Endodermal cell (in vitro differentiated cells): ENCODE measurements around the gene KHDRBS2. TPM values are rescaled to one million over a fixed set of nuclear protein-coding genes. Genes with fewer than 3 reads are reported as not detected.

ENCODE experiments used
- DNase-seq: peaks from one replicate; pipeline ENCODE4 v3.0.0-alpha.2; 2017
- H3K27ac ChIP-seq: 2 replicates; pipeline ENCODE4 v1.5.1; 2013; ENCODE audit warnings: mild to moderate bottlenecking, low read depth, low read length, moderate library complexity
- H3K27me3 ChIP-seq: 2 replicates; pipeline ENCODE4 v1.6.1; 2013; ENCODE audit warnings: mild to moderate bottlenecking, low read length, moderate library complexity; ENCODE audit not compliant: insufficient read depth, control insufficient read depth, poor library complexity, severe bottlenecking
- H3K36me3 ChIP-seq: 2 replicates; pipeline ENCODE4 v1.7.0; 2013; ENCODE audit warnings: mild to moderate bottlenecking, low read length, moderate library complexity; ENCODE audit not compliant: control insufficient read depth, insufficient read depth
- H3K4me1 ChIP-seq: one replicate; pipeline ENCODE4 v1.7.0; 2013; ENCODE audit warnings: low read length; ENCODE audit not compliant: control insufficient read depth, insufficient read depth
- H3K4me3 ChIP-seq: 2 replicates; pipeline ENCODE4 v1.5.1; 2013; ENCODE audit warnings: mild to moderate bottlenecking, low read length, moderate library complexity
- H3K9ac ChIP-seq: 2 replicates; pipeline ENCODE4 v1.6.1; 2013; ENCODE audit warnings: mild to moderate bottlenecking, low read length, moderate library complexity; ENCODE audit not compliant: poor library complexity, severe bottlenecking; ENCODE audit errors: extremely low read depth
- H3K9me3 ChIP-seq: 2 replicates; pipeline ENCODE4 v1.6.1; 2013; ENCODE audit warnings: mild to moderate bottlenecking, low read length, moderate library complexity; ENCODE audit not compliant: control insufficient read depth
- H3K27ac Mint-ChIP-seq: 2 replicates; pipeline ENCODE4 v1.8.0; 2020; ENCODE audit warnings: mixed read lengths
- H3K27me3 Mint-ChIP-seq: 2 replicates; pipeline ENCODE4 v1.8.0; 2021; ENCODE audit warnings: mild to moderate bottlenecking, mixed read lengths; ENCODE audit not compliant: insufficient read depth
- H3K36me3 Mint-ChIP-seq: 2 replicates; pipeline ENCODE4 v1.8.0; 2020; ENCODE audit warnings: low read depth, mixed read lengths
- H3K4me1 Mint-ChIP-seq: 2 replicates; pipeline ENCODE4 v1.8.0; 2020; ENCODE audit warnings: mixed read lengths
- H3K4me3 Mint-ChIP-seq: 2 replicates; pipeline ENCODE4 v1.8.0; 2020; ENCODE audit warnings: mild to moderate bottlenecking, moderate library complexity, mixed read lengths
- H3K9me3 Mint-ChIP-seq: 2 replicates; pipeline ENCODE4 v1.8.0; 2020; ENCODE audit warnings: mild to moderate bottlenecking, mixed read lengths
- CTCF ChIP-seq: fragments of 200-600 bp; sonication (generic); conservative IDR thresholded peaks from 2 replicates; pipeline ENCODE4 v1.5.0; 2021; ENCODE audit warnings: antibody characterized with exemption, mild to moderate bottlenecking
- WGBS, 2 experiments: methylation state at CpG; one replicate each; pipeline versions ENCODE4 v1.1.5 to v1.1.7; 2013; ENCODE audit warnings: missing lambda C conversion rate in 2 of 2, mixed read lengths in 1 of 2; ENCODE audit not compliant: insufficient coverage in 1 of 2, insufficient read length in 1 of 2; 5-methylcytosine and 5-hydroxymethylcytosine counted together
- total RNA-seq, 2 donors: library from RNA; stranded (reverse); fragmentation: NEBNext Ultra II Directional in 1 of 2; extraction: Animal tissue kit (Norgen Biotek cat#: 25700) in 1 of 2; gene quantifications; 2 replicates in 1 of 2; 3 replicates in 1 of 2; pipeline ENCODE4 v1.2.1, GENCODE V29; 2021

Gene KHDRBS2
- total RNA-seq, 2 donors from 2014 or later = 11.4 to 29.0 TPM

GRCh38 chr6:62229231-62229630, 56.8 kb downstream of the KHDRBS2 start:
- Histone ChIP-seq H3K4me3 (no peak overlapping the region), H3K4me1 (peaks cover 5% of the 10 kb centered on the region), H3K9me3 (peaks cover 10% of the 10 kb centered on the region), H3K9ac (no peak overlapping the region), H3K27me3 (no peaks in the 10 kb centered on the region), H3K36me3 (no peaks in the 10 kb centered on the region), H3K27ac (no peak overlapping the region)
- Mint-ChIP-seq H3K4me3 (no peak overlapping the region), H3K4me1 (no peaks in the 10 kb centered on the region), H3K9me3 (peaks cover 19% of the 10 kb centered on the region), H3K27me3 (no peaks in the 10 kb centered on the region), H3K36me3 (peaks cover 12% of the 10 kb centered on the region), H3K27ac (no peak overlapping the region)
- no peak for TF ChIP-seq CTCF
- DNase-seq = no peak
- WGBS, 2 experiments = 93 to 100% methylated on average over 2 to 6 of the region's 6 CpGs

GRCh38 chr6:62217866-62218265, 68.2 kb downstream of the KHDRBS2 start:
- Histone ChIP-seq H3K4me3 (no peak overlapping the region), H3K27ac (no peak overlapping the region), H3K9me3 (peaks cover 9% of the 10 kb centered on the region), H3K4me1 (no peaks in the 10 kb centered on the region), H3K36me3 (no peaks in the 10 kb centered on the region), H3K9ac (no peak overlapping the region), H3K27me3 (no peaks in the 10 kb centered on the region)
- H3K27ac Mint-ChIP-seq = no peak overlapping the region
- TF ChIP-seq CTCF = no peak
- WGBS, 2 experiments = 80 to 96% methylated on average over 1 to 4 of the region's 4 CpGs
- H3K4me1 Mint-ChIP-seq = no peaks in the 10 kb centered on the region
- no peak for DNase-seq
- no peaks in the 10 kb centered on the region for H3K36me3 Mint-ChIP-seq
- H3K9me3 Mint-ChIP-seq = peaks cover 9% of the 10 kb centered on the region
- H3K27me3 Mint-ChIP-seq = no peaks in the 10 kb centered on the region
- no peak overlapping the region for H3K4me3 Mint-ChIP-seq

- Mint-ChIP-seq H3K27me3 (no peaks in the 10 kb centered on the region), H3K4me1 (no peaks in the 10 kb centered on the region), H3K4me3 (no peak overlapping the region), H3K36me3 (no peaks in the 10 kb centered on the region), H3K9me3 (peaks cover 8% of the 10 kb centered on the region), H3K27ac (no peak overlapping the region)
- TF ChIP-seq CTCF = no peak
- WGBS, 2 experiments = no CpG with 5 or more reads among the region's 1 CpG
- Histone ChIP-seq H3K27ac (no peak overlapping the region), H3K9ac (no peak overlapping the region), H3K36me3 (no peaks in the 10 kb centered on the region), H3K9me3 (peaks cover 5% of the 10 kb centered on the region), H3K27me3 (no peaks in the 10 kb centered on the region), H3K4me3 (no peak overlapping the region), H3K4me1 (no peaks in the 10 kb centered on the region)
- no peak for DNase-seq
These were observed 83.9 kb downstream of the KHDRBS2 start for GRCh38 chr6:62202078-62202477.
